GM11168 (cell line): ENCODE measurements around the gene ADGRD1.

Experiments
- in situ Hi-C: fragments of 300-500 bp; cut with MboI; formaldehyde crosslinking; loops from one replicate; pipeline ENCODE4 v1.12.0; 2022; ENCODE audit warnings: low sequenced_read_pairs; ENCODE audit not compliant: unreplicated experiment

The ADGRD1 gene

DNA sequence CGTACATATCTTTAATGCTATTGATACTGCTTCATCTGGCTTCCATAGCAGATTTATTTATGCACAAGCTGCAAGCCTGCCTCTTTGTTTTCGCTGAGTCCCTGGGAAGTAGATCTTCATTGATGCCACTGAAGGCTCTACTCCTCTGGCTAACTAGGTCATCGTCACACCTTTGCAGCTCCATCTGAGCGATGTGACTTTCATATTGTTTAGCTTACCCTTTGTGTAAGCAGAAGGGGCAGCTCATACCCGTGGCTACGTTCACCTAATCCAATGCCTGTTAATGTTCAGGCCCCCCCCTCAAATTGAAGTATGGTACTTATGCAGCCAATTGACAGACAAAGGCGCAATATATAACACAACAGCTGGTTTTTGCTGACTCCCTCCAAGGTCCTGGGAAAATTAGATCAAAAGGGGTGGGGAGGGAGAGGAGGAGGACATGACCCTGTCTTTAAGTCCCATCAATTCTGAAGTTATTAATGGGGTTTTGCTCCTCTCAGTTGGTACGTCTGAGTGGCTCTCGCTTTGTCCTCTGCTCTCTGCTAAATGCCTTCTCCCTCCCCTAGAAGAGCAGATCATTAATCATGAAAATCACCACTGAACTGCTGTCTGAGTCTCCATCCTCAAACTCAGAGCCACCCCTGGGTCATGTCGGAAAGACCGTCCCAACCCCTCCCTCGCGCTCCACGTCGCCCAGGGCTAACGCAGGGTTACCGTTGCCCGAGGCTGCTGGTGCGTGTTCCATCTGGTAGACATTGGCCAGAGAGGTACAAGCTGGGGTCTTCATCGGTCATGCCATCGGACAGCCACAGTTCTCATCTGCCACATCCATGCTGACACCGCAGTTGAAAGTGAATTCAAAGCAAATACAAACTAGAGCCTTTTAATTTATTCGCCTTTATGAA lies 128.8 kb downstream of the ADGRD1 start:
- in situ Hi-C loops, result no loop called here

DNA sequence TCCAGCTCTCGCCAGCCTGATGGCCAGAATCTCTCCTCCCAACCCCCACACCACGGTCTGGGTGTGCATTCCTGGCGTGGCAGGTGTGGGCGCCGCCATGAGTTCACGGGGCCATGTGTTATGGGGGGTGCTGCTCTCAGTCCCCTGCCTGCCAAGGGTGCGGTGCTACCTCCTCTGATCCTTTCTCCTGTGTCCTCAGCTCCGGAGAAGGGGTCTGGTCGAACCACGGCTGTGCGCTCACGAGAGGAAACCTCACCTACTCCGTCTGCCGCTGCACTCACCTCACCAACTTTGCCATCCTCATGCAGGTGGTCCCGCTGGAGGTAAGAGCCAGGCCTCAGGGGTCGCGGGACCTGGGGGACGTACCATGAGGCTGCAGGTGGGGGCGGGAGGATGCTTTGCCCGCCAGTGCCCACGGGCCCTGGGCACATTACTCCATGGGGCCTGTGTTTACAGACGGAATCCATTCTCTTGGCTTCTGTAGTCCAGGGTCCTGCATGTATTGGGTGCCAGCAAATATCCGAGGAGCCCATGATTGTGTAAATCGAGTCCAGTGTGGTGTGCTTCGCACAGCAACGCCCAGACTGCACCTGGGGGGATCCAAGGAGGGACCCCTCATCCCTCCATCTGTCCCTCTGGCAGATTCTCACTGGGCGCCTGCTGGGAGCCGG lies 130.8 kb downstream of the ADGRD1 start:
- in situ Hi-C loops, result no loop called here

DNA sequence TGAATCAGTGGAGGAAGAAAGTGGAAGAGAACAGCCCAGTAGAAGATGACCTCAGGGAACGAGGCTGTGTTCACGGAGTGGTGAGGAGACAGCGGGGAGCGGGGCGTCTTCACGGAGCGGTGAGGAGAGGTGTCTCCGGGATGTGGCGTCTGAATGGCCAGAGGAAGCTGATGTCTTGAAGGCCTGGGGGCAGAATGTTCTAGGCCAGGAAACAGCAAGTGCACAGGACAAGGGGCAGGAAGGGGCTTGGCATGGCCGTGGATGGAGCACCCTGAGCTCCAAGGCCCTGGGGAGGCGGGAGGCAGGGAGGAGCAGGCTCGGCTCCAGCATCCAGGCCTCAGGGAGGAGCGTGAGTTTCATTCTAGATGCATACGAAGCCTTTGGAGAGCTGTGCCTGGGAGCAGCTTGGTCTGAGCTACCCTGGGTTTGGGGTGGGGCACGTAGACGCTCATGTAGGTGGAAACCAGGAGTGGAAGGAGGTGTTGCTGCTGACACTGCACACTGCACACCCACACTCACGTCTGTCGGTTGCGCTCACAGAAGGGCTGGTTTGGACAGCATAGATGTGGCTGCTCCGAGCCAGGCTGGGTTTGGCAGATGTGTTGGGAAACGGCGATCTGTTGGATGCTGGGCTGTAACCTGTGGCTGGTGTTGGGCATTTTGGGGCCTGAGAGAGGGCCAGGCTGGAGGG lies 131.6 kb downstream of the ADGRD1 start:
- in situ Hi-C loops, result no loop called here

DNA sequence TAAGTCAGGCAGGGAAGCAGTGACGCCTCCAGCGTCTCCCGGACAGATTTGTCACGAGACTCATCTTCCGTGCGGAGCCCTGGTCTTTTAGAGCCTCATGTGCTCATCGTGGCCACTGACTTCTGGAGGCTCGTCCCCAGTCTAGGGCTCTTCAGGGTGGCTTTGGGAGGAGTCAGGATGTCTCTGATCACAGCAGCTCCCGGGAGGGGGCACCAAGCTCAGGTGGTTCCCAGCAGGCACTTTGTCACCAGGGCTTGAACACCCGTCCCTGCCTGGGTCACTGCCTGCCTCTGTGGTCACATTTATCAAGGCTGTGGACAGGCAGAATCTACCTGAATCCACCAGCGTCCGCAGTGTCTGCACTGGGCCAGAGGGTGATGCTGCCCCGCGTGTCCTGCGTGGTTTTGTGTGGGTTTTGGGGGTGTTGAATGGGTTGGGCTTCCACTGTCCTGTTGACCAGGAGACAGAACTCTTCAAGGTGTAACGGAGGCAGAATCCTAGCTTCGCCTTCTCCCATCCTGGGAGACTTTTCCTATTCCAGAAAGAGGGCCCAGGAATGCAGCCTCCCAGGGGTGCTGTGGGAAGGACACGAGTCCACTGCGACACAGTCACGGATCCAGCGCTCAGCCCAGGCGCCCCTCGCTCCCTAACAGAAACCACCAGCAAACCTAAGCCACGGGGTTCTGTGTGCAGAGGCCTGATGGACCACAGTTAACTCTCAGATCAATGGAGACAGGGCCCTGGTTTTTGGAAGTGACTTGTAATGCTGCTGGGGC lies 132.3 kb downstream of the ADGRD1 start:
- in situ Hi-C loops, result no loop called here

DNA sequence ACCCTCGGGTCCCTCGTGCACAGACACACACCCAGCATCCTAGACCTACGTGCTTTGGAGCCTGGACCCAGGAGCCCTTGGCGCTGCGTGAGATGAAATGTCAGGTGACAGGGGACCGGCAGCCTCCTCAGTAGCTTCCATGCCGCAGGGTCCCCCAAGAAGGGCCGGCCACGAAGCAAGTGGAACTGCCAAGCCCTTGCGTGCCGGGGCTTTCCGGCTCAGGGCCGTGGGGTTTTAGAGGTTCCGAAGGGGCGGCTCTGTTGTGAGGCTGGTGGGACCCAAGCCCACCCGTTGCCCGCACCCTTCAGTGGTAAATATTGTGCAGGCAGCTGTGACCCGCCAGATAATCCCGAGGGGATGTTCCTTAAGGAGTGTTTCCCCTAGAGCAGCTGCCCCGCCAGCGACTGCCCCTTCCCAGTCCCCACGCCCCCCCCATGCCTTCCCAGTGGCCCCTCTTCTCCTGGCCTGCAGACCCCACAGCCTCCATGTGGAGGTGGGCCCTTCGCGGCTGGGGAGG lies 133.7 kb downstream of the ADGRD1 start:
- in situ Hi-C loops, result no loop called here

DNA sequence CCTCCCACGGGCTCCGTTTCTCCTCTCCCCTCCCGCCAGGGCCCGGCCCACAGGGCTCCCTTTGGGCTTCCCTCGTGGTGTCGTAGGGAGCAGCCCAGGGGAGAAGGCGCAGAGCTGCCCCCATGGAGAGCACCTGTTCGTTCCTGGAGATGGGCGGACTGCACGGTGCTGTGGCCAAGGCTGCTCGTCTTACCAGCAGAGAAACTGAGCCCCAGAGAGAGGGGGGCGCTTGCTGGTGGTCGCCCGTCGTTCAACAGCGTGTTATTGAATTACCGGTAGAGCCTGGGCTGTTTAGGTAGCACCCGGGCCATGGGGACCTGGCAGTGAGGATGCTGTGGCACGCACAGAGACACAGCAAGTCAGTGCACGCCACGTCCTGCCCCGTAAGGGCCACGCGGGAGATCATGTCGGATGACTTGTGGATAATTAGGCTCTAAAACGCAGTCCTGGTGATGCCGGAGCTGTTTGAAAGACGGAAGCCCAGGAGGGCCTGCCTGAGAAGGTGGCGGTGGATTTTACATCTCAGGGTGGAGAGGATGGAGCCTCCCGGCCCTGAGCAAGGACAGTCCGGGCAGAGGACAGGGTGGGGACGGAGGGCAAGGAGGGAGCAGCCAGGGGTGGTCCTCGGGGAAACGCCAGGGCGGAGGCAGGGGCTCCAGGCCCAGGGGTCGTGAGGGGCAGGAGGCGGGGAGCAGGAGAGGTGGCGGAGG lies 134.4 kb downstream of the ADGRD1 start:
- in situ Hi-C loops, result no loop called here

DNA sequence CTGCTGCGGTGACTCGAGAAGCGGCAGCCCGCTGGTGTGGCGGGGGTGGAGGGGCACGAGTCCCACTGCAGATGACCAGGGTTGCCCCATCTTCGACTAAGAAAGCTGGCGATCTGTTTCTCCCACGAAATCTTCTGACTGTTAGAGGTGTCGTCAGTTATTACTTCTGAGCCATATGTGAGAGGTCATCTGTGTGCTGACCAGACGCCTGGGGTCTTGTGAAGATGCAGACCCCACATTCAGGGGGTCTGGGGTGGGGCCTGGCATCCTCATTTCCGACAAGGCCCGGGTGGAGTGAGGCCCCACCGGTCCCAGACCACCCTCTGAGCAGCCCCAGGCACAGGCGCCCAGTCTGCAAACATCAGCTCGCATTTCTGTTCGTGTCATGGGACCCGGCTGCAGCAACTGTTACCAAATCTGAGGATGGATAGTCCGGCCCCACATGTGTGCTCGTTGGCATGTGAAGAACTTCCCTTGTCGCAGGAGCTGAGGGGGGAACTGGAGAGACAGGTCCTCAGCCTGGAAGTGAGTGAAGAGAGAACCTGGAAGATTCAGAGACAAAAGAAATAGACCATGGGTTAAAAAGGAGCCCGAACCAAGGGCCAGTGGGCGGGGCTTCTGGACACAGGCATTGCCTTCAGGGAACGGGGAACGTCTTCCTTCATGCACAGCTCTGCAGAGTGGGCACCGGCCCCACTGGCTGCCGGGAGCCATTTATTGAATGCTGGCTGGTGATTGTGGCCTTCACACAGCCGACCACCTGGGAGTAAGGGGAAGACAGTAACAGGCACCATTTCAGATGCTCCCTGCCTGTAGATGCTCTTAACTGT lies 135.2 kb downstream of the ADGRD1 start:
- in situ Hi-C loops, result no loop called here

DNA sequence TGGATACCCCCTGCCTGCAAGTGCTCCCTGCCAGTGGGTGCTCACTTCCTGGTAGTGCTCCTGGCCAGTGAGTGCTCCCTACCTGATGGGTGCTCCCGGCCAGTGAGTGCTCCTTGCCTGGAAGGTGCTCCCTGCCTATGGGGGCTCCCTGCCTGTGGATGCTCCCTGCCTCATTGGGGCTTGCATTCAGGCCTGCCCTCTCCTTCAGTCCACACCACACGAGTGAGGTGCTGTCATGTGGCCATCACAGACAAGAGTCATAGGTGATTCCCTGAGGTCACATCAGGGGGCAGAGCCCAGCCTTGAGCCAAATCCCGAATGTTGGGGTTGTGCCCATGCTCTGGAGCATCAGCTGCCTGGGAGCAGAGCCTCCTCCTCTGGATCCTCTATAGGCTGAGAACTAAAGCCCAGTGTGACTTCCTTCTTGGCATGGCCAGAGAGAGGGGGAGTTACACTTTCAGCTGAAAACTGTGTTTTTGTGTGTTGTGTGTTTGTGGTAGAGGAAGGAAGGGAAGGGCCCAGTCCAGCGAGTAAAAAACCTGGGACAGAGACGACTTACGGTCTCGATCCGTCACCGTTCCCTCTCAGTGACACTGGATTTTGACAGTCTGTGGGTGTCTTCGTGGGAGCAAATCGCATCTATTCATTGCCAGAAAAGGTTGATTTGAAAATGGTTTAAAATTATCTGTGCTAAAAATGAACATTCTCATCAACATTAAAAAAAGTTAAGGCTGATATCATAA lies 136.0 kb downstream of the ADGRD1 start:
- in situ Hi-C loops, result no loop called here

DNA sequence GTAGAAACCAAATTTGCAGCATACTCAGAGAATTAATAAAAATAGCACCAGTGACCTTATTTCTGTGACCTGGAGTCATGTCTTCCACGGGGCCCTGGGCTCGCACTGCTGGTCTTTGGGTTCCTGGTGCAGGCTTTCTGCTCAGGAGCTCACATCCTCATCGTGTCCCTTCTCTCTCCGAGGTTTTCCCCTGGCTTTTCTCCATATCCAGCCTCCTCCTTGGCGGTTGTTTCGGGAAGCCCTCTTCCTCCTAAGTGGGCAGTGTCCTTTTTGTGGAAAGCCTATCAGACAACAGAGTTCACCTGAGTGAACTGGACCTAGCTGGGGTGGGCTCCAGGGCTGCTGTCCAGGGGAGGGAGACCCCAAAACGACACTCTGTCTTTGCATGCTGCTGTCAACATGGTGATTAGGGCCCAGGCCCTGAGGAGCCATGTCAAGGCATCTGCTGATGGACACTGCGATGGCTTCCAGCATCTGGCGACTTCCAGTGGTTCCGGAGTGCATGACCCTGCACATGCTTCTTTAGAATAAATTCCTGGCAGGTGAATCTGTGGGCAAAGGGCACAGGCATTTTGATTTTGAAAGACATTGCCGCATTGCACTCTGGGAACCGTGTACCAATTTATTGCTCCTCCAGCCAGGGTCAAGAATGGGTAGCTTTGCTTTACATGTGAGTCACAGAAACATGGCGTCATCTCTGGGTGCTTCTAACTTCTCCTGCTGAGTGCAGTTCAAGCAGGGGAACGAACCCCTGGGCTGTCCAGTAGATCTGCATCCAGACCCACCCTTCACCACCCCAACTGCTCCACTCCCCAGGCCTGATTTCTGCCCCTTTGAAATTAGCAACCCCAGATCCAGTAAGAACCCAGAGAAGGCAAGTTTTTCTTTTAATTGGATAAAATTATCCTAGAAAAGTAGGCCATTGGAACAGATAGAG lies 136.8 kb downstream of the ADGRD1 start:
- in situ Hi-C loops, result no loop called here

DNA sequence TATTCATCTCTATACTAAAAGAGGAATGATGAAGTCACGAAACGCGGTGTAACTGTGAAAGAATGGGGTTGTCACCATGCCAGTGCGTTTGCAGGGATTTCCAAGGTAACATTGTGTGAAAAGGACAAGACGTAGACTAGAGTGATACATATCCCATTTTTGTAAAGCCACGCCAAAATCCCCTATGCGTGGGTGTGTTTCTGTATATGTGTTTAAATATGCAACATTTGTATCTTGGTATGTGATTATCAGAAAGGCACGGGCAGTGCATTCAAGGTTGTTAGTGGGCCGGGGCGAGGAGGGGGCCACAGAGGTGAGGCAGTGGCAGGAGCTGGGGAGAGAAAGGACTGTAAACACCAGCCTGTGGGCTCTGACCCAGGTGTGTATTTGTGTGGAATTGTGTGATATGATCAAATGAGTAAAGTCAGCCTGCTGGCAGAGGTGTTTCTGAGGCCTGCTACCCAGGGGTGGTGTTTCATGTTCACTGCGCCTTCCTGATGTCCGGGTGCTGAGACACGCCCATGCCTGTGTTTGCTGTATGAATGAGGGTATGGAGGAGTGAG lies 137.8 kb downstream of the ADGRD1 start:
- in situ Hi-C loops, result no loop called here

DNA sequence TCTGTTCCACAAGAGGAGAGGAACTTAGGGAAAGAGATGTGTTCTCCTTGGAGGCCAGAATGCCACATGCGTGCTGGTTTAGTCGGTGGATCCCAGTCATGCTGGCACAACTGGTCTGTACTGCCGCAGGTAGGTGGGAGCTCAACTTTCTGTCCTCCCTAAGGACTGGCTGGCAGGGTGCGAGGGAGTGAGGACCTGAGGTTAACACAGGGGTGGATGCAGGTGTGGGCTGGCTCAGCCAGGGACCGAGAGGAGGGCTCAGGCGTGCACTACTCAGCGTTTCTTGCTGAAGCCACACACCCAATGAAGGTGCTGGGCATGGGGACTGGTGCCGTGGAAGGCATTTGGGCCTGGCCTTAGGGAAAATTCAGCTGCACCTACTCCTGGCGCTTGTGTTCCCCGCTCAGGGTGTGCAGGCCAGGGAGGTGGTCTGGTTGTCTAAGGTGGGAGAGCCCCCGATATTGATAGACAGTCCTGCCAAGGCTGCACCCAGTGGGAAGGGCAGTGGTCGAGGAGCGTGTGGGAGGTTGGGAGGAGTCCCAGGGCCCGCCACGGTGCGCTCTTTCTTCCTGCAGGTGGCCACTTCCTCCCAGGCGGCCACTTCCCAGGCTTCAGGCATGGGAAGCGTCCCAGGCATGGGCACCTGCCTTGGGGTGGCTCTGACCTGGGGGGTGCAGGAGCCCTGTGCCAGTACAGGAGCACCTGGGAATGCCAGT lies 138.4 kb downstream of the ADGRD1 start:
- in situ Hi-C loops, result no loop called here

DNA sequence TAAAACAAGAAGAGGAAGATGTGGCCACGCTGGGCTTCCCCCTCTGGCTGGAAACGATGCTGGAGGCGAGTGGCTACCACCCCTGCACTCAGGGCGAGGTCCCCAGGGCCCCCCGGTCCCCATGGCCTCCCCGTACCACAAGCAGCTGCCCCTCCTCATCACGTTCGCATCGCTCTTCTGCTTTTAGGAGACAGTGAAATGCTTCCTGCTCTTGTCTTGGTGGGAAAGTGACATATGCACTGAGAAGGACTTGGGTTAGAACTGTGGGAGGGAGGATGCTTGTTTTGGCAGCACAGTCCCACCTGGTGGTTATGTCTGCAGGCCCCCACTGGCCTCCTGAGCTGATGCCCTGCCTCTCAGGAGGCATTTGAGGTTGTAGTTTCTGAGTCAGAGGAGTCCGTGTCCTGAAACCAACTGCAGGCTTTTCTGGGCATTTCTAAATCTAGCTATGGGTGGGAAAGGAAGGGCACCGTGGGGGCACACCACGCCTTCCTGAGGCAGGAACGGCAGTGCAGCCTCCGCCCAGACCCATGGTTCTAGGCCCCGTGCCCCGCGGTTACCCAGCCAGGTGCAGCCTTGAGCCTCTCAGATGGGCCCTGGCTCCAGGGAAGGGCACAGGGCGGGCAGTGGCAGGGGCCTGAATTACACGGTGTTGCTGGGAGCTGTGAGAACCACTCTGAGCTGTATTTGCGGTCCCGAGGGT lies 139.3 kb downstream of the ADGRD1 start:
- in situ Hi-C loops, result no loop called here

DNA sequence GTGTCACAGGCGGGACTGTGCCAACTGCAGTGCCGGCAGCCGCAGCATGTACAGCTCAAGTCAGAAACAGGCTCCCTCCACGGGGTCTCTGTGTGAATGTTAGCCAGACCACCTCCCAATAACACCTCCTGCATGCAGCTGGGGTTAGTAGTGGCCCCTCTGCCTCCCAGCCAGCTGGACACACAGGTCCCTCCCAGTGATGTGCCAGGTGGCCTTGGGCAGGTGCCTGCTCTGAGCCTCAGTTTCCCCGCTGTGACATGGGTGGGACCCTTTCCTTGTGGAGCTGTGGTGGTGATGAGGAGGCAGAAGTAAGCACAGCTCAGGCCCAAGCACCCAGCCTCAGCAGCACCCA lies 139.9 kb downstream of the ADGRD1 start:
- in situ Hi-C loops, result no loop called here

DNA sequence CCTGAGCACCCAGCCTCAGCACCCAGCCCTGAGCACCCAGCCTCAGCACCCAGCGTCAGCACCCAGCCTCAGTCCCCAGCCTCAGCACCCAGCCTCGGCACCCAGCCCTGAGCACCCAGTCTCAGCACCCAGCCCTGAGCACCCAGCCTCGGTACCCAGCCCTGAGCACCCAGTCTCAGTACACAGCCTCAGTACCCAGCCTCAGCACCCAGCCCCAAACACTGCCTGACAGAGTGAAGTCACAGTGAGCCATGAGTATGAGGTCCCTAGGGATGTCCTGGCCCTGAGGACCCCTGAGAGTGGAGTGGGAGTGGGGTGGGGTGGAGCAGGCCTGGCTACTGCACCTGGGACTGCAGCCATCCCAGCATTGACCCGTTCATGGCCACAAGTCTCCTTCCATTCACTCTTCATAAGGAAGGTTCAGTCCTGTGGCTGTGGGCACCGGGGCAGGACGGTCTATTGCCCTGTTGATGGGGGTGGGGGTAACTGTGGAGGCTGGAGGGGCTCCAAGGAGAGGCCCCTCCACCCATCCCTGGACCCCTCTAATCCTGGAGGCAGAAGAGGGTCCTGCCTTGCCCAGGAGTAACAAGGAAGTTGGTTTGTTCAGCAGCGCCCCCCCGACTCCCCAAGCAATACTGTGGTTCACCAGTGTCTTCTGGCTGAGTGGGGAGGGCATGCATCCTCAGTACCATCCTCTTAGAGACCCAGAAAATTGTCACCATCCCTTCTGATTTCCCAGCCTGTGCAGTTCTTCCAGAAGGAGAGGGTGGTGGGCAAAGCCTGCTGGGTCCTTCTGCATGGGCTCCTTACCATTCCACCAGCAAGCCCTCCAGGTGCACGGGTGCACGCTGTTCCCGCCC lies 140.5 kb downstream of the ADGRD1 start:
- in situ Hi-C loops, result no loop called here
